ENCODE results near the gene VSIG10. TPM values are rescaled to one million over a fixed set of nuclear protein-coding genes. Genes with fewer than 3 reads are reported as not detected.

The VSIG10 gene
- total RNA-seq, 1 donor from 2014 or later, result 38.3 TPM

DNA sequence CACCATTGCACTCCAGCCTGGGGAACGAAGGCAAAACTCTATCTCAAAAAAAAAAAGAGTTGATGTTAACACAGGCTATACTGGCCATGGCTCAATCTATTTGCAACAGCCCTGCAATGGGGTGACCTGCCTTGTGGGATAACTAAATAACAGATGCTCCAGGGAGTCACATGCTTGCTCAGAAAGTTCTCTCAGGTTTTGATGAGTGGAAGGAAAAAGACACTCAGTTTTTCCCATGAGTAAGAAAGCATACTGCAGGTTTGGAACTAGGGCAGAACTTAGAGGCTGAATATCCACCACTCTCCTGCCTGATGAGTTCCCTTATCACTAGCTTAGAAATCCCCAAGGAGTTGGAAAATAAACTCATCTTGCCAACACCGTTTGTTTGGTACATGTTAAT is 59.7 kb downstream of the VSIG10 start:
- Histone ChIP-seq H3K36me3 (peaks cover 42 to 71% of the 10 kb centered on the region in 2 donors), H3K27me3 (no peaks in the 10 kb centered on the region), H3K27ac (no peak overlapping the region), H3K9me3 (no peaks in the 10 kb centered on the region), H3K4me3 (no peak overlapping the region), H3K4me1 (no peaks in the 10 kb centered on the region)
- intact Hi-C loops (cut with DNase I), result no loop called here
- no peak for DNase-seq (ENCODE audit: low spot score in 2 of 2)
- TF ChIP-seq, protein P1, sequence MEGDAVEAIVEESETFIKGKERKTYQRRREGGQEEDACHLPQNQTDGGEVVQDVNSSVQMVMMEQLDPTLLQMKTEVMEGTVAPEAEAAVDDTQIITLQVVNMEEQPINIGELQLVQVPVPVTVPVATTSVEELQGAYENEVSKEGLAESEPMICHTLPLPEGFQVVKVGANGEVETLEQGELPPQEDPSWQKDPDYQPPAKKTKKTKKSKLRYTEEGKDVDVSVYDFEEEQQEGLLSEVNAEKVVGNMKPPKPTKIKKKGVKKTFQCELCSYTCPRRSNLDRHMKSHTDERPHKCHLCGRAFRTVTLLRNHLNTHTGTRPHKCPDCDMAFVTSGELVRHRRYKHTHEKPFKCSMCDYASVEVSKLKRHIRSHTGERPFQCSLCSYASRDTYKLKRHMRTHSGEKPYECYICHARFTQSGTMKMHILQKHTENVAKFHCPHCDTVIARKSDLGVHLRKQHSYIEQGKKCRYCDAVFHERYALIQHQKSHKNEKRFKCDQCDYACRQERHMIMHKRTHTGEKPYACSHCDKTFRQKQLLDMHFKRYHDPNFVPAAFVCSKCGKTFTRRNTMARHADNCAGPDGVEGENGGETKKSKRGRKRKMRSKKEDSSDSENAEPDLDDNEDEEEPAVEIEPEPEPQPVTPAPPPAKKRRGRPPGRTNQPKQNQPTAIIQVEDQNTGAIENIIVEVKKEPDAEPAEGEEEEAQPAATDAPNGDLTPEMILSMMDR (IDR thresholded peaks at IDR 0.05), result no peak

DNA sequence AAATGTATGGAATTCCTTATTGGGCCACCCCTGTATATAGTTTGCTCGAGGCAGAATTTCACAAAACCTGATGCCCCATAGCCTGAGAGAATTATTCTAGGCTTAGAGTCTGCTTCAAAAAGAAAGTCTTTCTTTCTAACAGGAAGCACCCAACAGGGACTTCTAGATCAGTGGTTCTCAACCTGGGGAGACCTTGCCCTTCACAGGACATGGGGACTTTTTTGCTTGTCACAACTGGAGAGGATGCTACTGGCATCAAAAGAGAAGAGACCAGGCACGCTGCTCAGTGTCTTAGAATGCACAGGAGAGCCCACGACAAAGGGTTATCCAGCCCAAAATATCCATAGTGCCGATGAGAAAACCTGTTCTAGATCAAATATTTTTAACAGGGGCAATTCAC is 61.7 kb downstream of the VSIG10 start:
- TF ChIP-seq, protein P1 (IDR thresholded peaks at IDR 0.05), result no peak
- no peaks in the 10 kb centered on the region for H3K27me3 ChIP-seq
- no peak overlapping the region for H3K27ac ChIP-seq
- intact Hi-C loops (cut with DNase I), result no loop called here
- H3K9me3 ChIP-seq, result no peaks in the 10 kb centered on the region
- no peak overlapping the region for H3K4me3 ChIP-seq
- H3K36me3 ChIP-seq, result peaks cover 53 to 79% of the 10 kb centered on the region in 2 donors
- no peak for DNase-seq (ENCODE audit: low spot score in 2 of 2)
- no peaks in the 10 kb centered on the region for H3K4me1 ChIP-seq

DNA sequence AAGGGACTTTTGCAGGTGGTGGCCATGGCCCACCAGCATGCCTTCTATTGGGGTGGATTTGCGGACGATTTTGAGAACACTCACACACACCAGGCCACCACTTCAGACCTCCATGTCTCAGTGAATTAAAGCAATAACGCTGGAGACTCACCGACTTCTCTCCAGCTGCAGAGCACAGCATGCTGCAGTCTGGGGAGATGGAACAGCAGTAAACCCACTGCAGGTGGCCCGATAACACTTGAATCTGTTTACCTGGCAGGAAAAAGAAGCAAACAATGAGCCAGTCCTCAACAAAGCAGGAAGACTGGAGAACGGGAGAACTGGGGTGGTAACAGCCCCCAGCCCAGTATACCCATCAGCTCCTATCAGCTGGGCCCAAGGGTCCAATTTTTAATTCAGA is 65.7 kb downstream of the VSIG10 start:
- no peak for DNase-seq (ENCODE audit: low spot score in 2 of 2)
- Histone ChIP-seq H3K27me3 (no peaks in the 10 kb centered on the region), H3K27ac (no peak overlapping the region), H3K36me3 (peaks cover 81 to 99% of the 10 kb centered on the region in 2 donors), H3K4me3 (no peak overlapping the region), H3K9me3 (no peaks in the 10 kb centered on the region), H3K4me1 (no peaks in the 10 kb centered on the region)
- intact Hi-C loops (cut with DNase I), result no loop called here
- TF ChIP-seq, protein P1 (IDR thresholded peaks at IDR 0.05), result no peak

DNA sequence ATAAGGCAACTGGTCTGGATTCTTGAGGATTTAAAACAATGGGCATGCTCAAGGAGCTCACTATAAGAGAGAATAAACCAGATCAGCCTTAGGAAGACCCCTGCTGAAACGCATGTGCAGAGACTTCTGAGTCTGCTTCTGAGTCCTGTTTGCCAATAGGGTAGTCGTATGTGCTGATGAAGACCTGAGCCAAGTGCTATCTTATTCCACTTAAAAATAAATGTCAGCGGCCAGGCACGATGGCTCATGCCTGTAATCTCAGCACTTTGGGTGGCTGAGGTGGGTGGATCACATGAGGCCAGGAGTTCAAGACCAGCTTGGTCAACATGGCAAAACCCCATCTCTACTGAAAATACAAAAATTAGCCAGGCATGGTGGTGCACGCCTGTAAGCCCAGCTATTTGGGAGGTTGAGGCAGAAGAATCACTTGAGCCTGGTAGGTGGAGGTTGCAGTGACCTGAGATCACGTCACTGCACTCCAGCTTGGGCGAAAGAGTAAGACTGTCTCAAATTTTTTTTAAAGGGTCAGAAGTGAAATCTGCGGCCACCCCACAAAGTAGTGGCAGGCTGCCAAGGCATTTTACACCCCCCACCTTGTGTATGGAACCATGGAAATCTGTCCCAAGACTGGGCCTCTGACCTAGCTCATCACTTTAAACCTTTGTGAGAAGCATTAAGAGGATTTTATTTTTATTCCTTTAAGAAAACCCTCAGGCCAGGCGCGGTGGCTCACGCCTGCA is 67.0 kb downstream of the VSIG10 start:
- Histone ChIP-seq H3K9me3 (no peaks in the 10 kb centered on the region), H3K27ac (no peak overlapping the region), H3K4me1 (no peaks in the 10 kb centered on the region), H3K36me3 (peaks cover 85 to 99% of the 10 kb centered on the region in 2 donors), H3K27me3 (no peaks in the 10 kb centered on the region), H3K4me3 (no peak overlapping the region)
- intact Hi-C loops (cut with DNase I), result no loop called here
- TF ChIP-seq, protein P1 (IDR thresholded peaks at IDR 0.05), result no peak
- no peak for DNase-seq (ENCODE audit: low spot score in 2 of 2)

DNA sequence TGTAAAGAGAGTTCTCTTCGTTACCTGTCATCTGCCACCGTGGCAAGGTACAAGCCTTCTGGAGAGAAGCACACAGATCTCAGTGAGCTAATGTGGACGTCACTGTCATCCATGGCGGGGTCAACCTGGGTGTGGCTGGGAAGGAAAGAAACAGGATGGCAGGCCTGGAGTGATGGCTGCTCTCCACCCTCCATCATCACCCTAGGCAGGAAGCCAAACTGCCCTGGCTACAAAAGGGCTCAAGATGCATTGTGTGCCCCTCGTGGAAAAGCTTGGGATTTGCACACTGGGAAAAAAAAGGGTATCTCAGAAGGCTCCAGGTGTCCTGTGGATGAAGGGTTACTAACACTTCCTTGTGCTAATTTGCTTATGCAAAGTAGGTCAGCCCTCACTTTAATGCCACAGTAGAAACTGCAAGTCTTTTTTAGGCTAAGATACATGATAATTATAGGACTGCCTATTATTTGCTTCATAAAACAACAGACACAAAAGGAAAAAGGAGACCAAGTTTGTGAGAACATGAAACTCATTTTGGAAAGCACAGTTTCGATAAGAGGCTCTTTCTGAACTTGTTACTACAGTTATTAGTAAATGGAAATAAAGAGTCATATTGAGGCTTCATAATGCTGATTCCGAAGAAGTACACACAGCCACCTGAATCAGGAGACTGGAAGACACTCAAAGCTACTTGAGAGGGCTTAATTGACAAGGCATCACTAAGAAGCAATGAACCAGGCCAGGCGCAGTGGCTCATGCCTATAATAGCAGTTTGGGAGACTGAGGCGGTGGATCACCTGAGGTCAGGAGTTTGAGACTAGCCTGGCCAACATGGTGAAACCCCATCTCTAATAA is 68.4 kb downstream of the VSIG10 start:
- H3K9me3 ChIP-seq, result no peaks in the 10 kb centered on the region
- H3K36me3 ChIP-seq, result peaks cover 84 to 96% of the 10 kb centered on the region in 2 donors
- intact Hi-C loops (cut with DNase I), result no loop called here
- H3K4me3 ChIP-seq, result no peak overlapping the region
- TF ChIP-seq, protein P1 (IDR thresholded peaks at IDR 0.05), result no peak
- no peaks in the 10 kb centered on the region for H3K4me1 ChIP-seq
- no peaks in the 10 kb centered on the region for H3K27me3 ChIP-seq
- no peak overlapping the region for H3K27ac ChIP-seq
- DNase-seq (ENCODE audit: low spot score in 2 of 2), result no peak

All from ascending aorta (tissue), 2 donors.